DMS114 treated with DMSO at 0.1 percent for 48 hours (cell line): ENCODE measurements around the gene ATP8A2.

Source experiments
- DNase-seq: peaks from one replicate; lab custom pipeline; 2025; ENCODE audit not compliant: unreplicated experiment; lab: John Stamatoyannopoulos, UW

ATP8A2 gene

GRCh38 chr13:25682276-25682675, 310.5 kb downstream of the ATP8A2 start:
- DNase-seq: no peak

GRCh38 chr13:25683056-25683455, 311.3 kb downstream of the ATP8A2 start:
- DNase-seq: no peak

DNA sequence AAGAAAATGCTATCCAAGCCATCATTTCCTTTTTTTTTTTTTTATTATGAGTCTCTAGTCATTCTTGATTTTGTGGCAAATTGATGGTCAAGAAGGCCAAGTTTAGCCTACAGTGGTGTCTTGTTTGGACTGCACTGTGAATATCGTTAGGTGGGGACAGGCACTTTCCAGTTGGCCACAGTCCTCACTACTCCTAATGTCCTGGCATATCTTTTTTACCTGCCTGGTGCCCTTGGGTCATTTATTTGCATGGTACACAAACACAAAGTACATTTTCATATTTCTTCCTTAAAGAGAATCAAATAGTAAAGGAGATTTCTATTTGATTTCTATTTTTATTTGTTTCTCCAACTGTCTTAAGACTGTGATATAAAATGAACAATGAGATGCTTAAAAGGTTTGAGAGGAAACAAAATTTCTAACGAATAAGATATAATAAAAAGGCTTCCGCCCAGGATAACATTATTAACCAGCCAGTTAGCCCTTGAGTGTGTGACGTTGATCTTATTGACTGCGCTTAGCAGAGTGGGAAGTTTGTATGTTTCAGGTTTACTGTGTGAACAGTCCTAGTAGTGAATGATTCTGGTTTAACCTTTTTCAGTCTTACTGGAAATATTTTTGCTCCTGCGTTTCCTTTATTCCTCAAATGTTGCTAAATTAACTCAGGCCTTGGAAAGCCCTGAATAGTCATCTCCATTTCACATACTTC, 312.0 kb downstream of the ATP8A2 start:
- no peak for DNase-seq

- DNase-seq: no peak
Observed at GRCh38 chr13:25684491-25684890, 312.7 kb downstream of the ATP8A2 start.

DNA sequence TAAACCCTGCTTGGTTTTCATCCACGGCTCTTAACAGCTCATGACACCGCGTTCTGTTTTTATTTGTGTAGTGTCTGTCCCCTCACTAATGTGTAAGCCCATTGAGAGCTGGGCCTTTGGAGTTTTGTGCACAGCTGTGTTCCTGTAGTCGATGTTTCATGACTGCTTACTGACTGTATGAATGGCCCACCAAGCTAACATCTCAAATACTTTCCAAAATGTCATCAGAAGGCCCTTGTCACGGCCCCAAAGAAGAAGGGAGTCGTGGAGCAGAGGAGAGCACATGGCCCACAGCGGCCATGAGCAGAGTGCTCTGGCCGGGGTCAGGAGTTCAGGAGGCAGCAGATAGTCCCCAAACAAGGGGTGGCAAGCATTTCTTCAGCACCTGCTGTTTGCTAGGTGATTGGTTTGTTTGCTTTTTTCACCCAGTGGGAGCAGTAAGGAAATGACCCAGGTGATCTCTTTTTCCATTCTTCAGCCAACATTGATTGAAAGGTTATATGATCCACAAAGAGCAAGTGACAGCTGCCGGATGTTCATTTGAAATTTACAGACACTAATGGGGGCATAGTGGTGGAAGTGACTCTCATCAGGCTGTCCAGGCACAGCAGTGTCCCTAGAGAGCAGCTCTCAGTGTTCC, 315.2 kb downstream of the ATP8A2 start:
- DNase-seq: no peak

DNA sequence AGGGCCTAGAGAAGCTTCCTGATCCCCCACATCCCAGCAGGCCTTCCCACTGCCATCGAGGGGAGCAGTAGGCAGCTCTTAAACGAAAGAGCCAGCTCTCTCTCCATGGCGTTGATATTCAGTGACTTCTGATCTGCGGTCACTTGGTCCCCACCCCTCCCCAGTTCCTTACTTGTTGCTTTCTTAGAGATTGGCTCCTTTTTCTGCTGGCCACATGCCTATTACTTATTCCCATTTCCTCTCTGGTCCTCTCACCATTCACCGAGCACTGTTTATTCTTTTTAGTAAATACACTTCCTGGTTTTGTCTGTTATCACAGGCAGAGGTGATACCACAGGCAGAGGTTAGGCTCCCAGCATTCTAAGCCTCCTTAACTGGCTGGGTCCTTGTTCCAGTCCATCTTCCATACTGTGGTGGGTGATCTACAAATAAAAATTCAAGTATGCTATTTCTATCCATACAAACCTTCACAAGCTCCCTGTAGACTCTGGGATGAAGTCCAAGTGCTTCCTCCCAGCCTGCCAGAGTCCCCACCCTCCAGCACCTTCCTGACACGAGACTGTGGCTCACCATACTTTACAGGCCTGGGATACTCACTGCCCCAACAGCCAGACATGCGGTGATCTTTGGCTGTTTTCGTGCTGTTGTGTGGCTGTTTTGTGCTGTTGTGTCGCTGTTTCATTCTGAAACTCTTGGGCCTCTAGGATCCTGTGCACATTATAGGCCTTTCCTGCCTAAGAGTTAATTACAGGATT, 315.9 kb downstream of the ATP8A2 start:
- no peak for DNase-seq

DNA sequence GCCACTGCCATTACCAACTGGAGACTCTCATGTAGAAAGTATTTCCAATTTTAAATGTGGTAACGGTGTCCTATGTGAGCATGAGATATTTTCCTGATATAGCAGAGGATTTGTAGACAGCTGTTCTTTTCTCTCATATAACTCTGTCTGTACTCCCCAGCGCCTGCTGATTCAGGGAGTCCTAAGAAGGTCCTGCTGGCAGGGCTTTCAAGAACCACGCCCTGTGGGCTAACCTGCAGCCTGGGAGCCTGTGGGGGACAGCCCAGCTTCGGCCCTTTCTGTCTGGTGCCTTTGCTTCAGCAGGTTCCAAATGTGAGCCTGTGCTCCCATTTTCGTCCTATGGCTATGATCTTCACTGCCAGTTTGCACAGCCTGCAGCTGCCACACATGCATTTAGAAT, 316.8 kb downstream of the ATP8A2 start:
- no peak for DNase-seq

GRCh38 chr13:25689539-25689938, 317.8 kb downstream of the ATP8A2 start:
- no peak for DNase-seq

DNA sequence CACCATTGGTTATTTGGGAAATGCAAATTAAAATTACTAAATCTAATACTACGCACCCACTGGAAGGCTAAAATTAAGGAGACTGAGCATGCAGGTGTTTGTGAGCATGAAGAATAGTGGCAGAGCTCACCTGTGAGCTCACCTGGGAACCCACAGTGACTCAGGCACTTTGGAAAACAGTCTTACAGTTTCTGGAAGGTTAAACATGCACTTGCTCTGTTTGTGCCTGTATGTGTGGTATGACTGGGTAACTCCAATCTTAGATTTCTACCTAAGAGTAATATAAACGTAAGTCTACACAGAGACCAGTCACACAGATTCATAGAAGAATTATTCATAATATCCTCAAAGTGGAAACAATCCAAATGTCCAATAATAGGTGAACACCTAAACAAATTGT, 318.8 kb downstream of the ATP8A2 start:
- no peak for DNase-seq

GRCh38 chr13:25691654-25692053, 319.9 kb downstream of the ATP8A2 start:
- DNase-seq: no peak

DNA sequence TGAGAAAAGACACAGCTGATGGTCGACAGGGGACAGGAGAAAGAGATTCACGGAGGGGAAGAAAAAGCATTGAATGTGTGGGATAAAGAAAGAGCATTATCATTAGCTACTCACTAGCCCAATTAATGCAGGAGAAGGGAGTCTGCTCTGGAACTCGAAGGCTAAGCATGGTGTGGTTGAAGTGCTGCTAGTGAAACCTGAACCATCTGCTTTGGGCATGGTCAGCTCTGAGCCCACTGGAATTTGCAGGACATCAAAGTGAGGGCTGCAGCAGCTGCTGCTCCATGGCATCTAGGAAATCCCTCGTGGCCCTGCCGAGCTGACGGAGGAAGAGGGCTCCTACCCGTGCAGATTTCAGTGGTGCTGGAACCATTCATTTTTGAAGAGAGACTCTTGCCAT, 320.3 kb downstream of the ATP8A2 start:
- no peak for DNase-seq

- no peak for DNase-seq
Observed at GRCh38 chr13:25699056-25699455, 327.3 kb downstream of the ATP8A2 start.

DNA sequence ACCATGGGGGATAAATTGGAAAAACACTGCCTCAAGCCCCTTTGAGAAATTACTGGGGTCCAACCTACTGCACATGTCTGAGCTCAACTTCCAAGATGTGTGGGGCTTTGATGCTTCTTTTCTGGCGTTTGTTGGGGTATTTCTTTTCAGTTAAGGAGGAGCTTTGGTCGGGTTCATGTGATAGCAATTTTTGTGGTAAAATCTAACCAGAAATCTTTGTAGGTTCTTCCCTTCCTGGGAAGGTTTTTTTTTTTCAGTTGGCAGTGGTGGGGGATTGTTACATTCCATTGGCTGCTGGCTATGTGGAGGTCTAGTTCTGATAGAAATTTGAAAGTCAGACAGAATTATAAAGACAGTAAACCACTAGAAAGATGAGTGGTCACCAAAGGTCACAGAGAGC, 327.8 kb downstream of the ATP8A2 start:
- DNase-seq: no peak

GRCh38 chr13:25701304-25701703, 329.5 kb downstream of the ATP8A2 start:
- DNase-seq: no peak

GRCh38 chr13:25702386-25702785, 330.6 kb downstream of the ATP8A2 start:
- DNase-seq: no peak

- no peak for DNase-seq
Observed at GRCh38 chr13:25707726-25708125, 336.0 kb downstream of the ATP8A2 start.

- no peak for DNase-seq
Observed at GRCh38 chr13:25708268-25708667, 336.5 kb downstream of the ATP8A2 start.

DNA sequence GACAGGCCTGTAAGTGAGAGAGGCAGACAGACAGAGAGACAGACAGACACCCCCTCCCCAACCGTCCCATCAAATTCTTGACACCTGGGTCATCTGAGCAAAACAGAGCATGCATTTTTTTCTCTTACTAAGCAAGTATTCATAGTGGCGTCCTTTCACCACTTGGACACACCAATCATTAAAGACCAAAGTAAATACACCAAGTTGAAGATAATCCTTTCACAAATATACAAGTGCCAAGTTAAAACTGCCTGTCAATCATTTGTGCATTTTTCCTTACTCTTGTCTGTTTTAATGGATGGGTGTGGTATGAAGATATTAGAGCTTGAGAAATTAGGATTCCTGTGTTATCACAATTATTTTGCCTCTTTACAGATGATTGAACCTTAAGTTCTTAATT, 337.3 kb downstream of the ATP8A2 start:
- DNase-seq: no peak

DNA sequence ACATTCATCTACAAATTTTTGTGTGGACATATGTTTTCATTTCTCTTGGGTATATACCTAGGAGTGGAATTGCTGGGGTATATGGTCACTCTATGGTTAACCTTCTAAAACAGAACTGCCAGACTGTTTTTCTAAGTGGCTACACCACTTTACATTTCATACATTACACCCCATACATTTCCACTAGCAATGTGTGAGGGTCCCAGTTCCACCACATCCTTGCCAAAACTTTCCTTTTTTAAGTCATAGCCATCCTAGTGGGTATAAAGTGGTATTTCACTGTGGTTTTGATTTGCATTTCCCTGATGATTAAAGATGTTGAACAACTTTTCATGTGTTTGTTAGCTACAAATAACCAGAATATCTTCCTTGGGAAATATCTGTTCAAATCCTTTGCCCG, 344.0 kb downstream of the ATP8A2 start:
- DNase-seq: no peak

DNA sequence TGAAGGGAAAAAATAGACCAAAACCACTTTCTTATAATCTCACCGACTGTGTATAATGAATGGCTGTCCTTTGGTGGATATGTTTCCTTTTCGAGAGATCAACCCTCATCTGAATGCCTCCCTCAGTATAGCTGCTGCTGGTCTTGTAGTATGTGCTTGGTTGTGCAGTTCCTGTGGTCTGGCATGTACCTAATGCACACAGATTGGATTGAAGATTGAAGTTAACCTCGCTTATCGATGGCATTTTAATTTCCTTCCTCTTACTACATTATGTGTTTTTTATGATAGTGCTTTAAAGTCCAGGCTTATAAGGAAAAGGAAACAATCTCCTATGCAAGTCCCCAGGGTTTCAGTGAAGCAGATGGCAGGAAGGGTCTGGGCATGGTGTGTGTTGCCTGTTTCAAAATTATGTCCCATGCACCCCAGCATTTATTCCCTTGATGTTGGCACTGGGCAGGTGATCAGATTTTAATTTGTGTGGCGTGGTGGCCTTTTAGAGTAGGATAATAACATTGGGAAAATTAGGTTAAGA, 346.0 kb downstream of the ATP8A2 start:
- DNase-seq: no peak

DNA sequence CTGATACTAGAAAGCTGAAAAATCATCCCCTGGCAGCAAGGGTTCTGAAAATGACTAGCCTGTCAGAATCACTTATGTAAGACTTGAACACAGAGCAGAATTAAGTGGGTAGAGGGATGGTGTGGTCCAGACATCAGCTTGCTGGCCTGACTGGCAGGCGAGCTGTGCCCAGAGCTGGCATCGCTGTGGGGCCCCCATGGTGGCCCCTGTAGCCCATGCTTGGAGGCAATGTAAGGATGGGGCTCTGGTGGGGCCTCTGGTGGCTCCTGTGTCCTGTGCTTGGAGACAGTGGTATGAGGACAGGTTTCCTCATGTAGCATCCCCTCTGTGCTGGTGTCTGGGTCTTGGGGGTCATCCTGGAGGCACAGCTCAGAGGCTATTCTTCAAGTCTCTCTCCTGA, 347.9 kb downstream of the ATP8A2 start:
- no peak for DNase-seq

GRCh38 chr13:25722893-25723292, 351.1 kb downstream of the ATP8A2 start:
- DNase-seq: no peak
